ENCODE results near the gene PLPPR3.

PLPPR3 gene

DNA sequence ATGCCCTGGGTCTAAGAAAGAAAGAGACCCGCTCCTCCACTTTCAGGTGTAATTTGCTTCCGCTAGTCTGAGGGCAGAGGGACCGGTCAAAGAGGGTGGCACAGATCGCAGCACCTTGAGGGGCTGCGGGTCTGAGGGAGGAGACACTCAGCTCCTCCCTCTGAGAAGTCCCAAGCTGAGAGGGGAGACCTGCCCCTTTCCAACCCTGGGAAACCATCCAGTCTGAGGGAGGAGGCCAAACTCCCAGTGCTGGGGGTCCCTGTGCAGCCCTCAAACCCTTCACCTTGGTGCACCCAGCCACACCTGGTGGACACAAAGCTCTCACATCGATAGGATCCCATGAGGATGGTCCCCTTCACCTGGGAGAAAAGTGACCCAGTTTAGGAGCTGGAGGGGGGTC, 57.9 kb downstream of the PLPPR3 start:
- Histone ChIP-seq H3K27me3 (ENCODE audit: insufficient read depth, poor library complexity, severe bottlenecking) (no peaks in the 10 kb centered on the region), H3K27ac (replicated peaks) (no peak overlapping the region), H3K4me3 (replicated peaks; ENCODE audit: insufficient read depth, low read length) (no peak overlapping the region)
- no peak for TF ChIP-seq POLR2AphosphoS5 (IDR thresholded peaks at IDR 0.05; ENCODE audit: low read depth)
- TF ChIP-seq, protein P1, sequence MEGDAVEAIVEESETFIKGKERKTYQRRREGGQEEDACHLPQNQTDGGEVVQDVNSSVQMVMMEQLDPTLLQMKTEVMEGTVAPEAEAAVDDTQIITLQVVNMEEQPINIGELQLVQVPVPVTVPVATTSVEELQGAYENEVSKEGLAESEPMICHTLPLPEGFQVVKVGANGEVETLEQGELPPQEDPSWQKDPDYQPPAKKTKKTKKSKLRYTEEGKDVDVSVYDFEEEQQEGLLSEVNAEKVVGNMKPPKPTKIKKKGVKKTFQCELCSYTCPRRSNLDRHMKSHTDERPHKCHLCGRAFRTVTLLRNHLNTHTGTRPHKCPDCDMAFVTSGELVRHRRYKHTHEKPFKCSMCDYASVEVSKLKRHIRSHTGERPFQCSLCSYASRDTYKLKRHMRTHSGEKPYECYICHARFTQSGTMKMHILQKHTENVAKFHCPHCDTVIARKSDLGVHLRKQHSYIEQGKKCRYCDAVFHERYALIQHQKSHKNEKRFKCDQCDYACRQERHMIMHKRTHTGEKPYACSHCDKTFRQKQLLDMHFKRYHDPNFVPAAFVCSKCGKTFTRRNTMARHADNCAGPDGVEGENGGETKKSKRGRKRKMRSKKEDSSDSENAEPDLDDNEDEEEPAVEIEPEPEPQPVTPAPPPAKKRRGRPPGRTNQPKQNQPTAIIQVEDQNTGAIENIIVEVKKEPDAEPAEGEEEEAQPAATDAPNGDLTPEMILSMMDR (IDR thresholded peaks at IDR 0.05; ENCODE audit: insufficient read depth, low read length), result no peak
- TF ChIP-seq SPI1 (IDR thresholded peaks at IDR 0.05; ENCODE audit: borderline replicate concordance, low read depth), result no peak
- TF ChIP-seq, protein P2, sequence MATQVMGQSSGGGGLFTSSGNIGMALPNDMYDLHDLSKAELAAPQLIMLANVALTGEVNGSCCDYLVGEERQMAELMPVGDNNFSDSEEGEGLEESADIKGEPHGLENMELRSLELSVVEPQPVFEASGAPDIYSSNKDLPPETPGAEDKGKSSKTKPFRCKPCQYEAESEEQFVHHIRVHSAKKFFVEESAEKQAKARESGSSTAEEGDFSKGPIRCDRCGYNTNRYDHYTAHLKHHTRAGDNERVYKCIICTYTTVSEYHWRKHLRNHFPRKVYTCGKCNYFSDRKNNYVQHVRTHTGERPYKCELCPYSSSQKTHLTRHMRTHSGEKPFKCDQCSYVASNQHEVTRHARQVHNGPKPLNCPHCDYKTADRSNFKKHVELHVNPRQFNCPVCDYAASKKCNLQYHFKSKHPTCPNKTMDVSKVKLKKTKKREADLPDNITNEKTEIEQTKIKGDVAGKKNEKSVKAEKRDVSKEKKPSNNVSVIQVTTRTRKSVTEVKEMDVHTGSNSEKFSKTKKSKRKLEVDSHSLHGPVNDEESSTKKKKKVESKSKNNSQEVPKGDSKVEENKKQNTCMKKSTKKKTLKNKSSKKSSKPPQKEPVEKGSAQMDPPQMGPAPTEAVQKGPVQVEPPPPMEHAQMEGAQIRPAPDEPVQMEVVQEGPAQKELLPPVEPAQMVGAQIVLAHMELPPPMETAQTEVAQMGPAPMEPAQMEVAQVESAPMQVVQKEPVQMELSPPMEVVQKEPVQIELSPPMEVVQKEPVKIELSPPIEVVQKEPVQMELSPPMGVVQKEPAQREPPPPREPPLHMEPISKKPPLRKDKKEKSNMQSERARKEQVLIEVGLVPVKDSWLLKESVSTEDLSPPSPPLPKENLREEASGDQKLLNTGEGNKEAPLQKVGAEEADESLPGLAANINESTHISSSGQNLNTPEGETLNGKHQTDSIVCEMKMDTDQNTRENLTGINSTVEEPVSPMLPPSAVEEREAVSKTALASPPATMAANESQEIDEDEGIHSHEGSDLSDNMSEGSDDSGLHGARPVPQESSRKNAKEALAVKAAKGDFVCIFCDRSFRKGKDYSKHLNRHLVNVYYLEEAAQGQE (IDR thresholded peaks at IDR 0.05; ENCODE audit: insufficient replicate concordance, low read depth), result no peak
- no peak for TF ChIP-seq GABPA (IDR thresholded peaks at IDR 0.05; ENCODE audit: low read depth)
- DNase-seq (ENCODE audit: low read depth in 1 of 2, low spot score in 1 of 2), result no peak

DNA sequence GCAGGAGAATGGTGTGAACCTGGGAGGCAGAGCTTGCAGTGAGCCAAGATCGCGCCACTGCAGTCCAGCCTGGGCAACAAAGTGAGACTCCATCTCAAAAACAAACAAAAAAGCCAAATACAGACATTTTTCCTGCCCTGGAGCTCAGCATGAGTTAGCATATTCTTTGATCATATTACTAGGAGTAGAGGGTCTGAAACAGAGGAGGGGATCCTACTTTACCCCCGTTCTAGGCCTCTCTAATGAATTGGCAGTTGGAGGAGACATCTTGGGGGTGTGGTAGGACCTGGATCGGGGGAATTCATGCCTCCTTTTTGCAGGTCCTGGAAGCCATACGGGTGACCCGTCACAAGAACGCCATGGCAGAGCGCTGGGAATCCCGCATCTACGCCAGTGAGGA, 58.6 kb downstream of the PLPPR3 start:
- no peaks in the 10 kb centered on the region for H3K27me3 ChIP-seq (ENCODE audit: insufficient read depth, poor library complexity, severe bottlenecking)
- no peak for DNase-seq (ENCODE audit: low read depth in 1 of 2, low spot score in 1 of 2)
- no peak for TF ChIP-seq SPI1 (IDR thresholded peaks at IDR 0.05; ENCODE audit: borderline replicate concordance, low read depth)
- TF ChIP-seq, protein P1 (IDR thresholded peaks at IDR 0.05; ENCODE audit: insufficient read depth, low read length), result no peak
- TF ChIP-seq, protein P2 (IDR thresholded peaks at IDR 0.05; ENCODE audit: insufficient replicate concordance, low read depth), result no peak
- no peak for TF ChIP-seq GABPA (IDR thresholded peaks at IDR 0.05; ENCODE audit: low read depth)
- TF ChIP-seq POLR2AphosphoS5 (IDR thresholded peaks at IDR 0.05; ENCODE audit: low read depth), result no peak

More for the DNA sequence above, 58.6 kb downstream of the PLPPR3 start:
- Histone ChIP-seq H3K27ac (replicated peaks) (no peak overlapping the region), H3K4me3 (replicated peaks; ENCODE audit: insufficient read depth, low read length) (no peak overlapping the region)

Small RNA genes lying within 50 kb of the gene (microRNA-seq; reads per million reads assigned to microRNA genes)
- gene MIR3187 (38.6 reads per million, percentile 56 among the genes with 10 or more reads in this experiment), gene MIR4745 (7.8 reads per million, percentile 25 among the genes with 10 or more reads in this experiment)
